HAP-1 (cell line): ENCODE measurements around the gene FAM177A1.
A peak's percentile ranks its signal among the peaks of the same experiment; 100 is the strongest.

Experiments
- DNase-seq, 2 experiments: peaks; one replicate each; pipeline ENCODE4 v3.0.0-alpha.2; 2016 to 2020; ENCODE audit warnings: low spot score in 2 of 2
- H3K27me3 ChIP-seq: fragments of 250-450 bp; sonication (Bioruptor Pico); 2 replicates; pipeline ENCODE4 v1.5.1; 2020; ENCODE audit warnings: low read depth, mild to moderate bottlenecking, moderate library complexity
- H3K36me3 ChIP-seq: fragments of 250-450 bp; sonication (Bioruptor Pico); replicated peaks from 2 replicates; pipeline ENCODE4 v1.5.1; 2020; ENCODE audit warnings: mild to moderate bottlenecking
- H3K4me1 ChIP-seq: fragments of 250-450 bp; sonication (Bioruptor Pico); 2 replicates; pipeline ENCODE4 v1.5.1; 2020; ENCODE audit warnings: mild to moderate bottlenecking
- H3K4me3 ChIP-seq: fragments of 250-450 bp; sonication (Bioruptor Pico); 2 replicates; pipeline ENCODE4 v1.5.1; 2020; ENCODE audit warnings: mild to moderate bottlenecking, moderate library complexity
- H3K9me3 ChIP-seq: fragments of 250-450 bp; sonication (Bioruptor Pico); 2 replicates; pipeline ENCODE4 v1.5.1; 2020; ENCODE audit warnings: mild to moderate bottlenecking, moderate library complexity
- in situ Hi-C: fragments of 300-500 bp; cut with MboI; formaldehyde crosslinking; loops from 3 replicates; pipeline ENCODE4 v1.14.3; 2020; ENCODE audit warnings: low sequenced_read_pairs, inconsistent platforms, mixed read lengths

Gene FAM177A1

GRCh38 chr14:35122696-35123387 lies 76.8 kb downstream of the FAM177A1 start:
- peak in 1 of 2 experiments; percentile 41 for DNase-seq
- in situ Hi-C loops, result loop anchor here (10.0 kb wide), 1 partner anchor 248 kb away; the partner anchor contains the start of gene BAZ1A

GRCh38 chr14:35123388-35123703 lies 77.3 kb downstream of the FAM177A1 start:
- H3K9me3 ChIP-seq, result no peaks in the 10 kb centered on the region
- DNase-seq, result no peak
- 0 out of 2 replicates have a peak, but pooled peaks cover 3% of the 10 kb centered on the region for H3K36me3 ChIP-seq
- H3K4me3 ChIP-seq, result peak overlapping the region; percentile 59
- H3K27me3 ChIP-seq, result no peaks in the 10 kb centered on the region
- in situ Hi-C loops, result loop anchor here (10.0 kb wide), 1 partner anchor 249 kb away; the partner anchor contains the start of gene BAZ1A
- peaks cover 14% of the 10 kb centered on the region for H3K4me1 ChIP-seq

More at GRCh38 chr14:35122696-35123387, 76.8 kb downstream of the FAM177A1 start:
- Histone ChIP-seq H3K4me1 (peaks cover 15% of the 10 kb centered on the region), H3K36me3 (0 out of 2 replicates have a peak, but pooled peaks cover 2% of the 10 kb centered on the region), H3K27me3 (no peaks in the 10 kb centered on the region), H3K4me3 (peak overlapping the region; percentile 59), H3K9me3 (no peaks in the 10 kb centered on the region)

- in situ Hi-C loops, result loop anchor here (10.0 kb wide), 1 partner anchor 249 kb away; the partner anchor contains the start of gene BAZ1A
- Histone ChIP-seq H3K9me3 (no peaks in the 10 kb centered on the region), H3K4me3 (peak overlapping the region; percentile 59), H3K4me1 (peaks cover 14% of the 10 kb centered on the region), H3K27me3 (no peaks in the 10 kb centered on the region), H3K36me3 (0 out of 2 replicates have a peak, but pooled peaks cover 3% of the 10 kb centered on the region)
- DNase-seq, result no peak
These were observed 78.1 kb downstream of the FAM177A1 start for GRCh38 chr14:35124127-35124526.
